Retinal pigment epithelial cell (primary cell): ENCODE results near the gene CELSR3.
A peak's percentile ranks its signal among the peaks of the same experiment; 100 is the strongest.

ENCODE experiments used
- DNase-seq: peaks from one replicate; pipeline ENCODE4 v3.0.0-alpha.2; 2010; ENCODE audit warnings: low read depth
- H3K4me3 ChIP-seq: 2 replicates; pipeline ENCODE4 v1.5.1; 2011; ENCODE audit warnings: mild to moderate bottlenecking, low read length, control low read depth, moderate library complexity
- TF ChIP-seq, protein P1 (sequence below): conservative IDR thresholded peaks from 2 replicates; pipeline ENCODE4 v1.5.1; 2011; ENCODE audit warnings: low read depth, low read length, control low read depth, inconsistent platforms

CELSR3 gene

DNA sequence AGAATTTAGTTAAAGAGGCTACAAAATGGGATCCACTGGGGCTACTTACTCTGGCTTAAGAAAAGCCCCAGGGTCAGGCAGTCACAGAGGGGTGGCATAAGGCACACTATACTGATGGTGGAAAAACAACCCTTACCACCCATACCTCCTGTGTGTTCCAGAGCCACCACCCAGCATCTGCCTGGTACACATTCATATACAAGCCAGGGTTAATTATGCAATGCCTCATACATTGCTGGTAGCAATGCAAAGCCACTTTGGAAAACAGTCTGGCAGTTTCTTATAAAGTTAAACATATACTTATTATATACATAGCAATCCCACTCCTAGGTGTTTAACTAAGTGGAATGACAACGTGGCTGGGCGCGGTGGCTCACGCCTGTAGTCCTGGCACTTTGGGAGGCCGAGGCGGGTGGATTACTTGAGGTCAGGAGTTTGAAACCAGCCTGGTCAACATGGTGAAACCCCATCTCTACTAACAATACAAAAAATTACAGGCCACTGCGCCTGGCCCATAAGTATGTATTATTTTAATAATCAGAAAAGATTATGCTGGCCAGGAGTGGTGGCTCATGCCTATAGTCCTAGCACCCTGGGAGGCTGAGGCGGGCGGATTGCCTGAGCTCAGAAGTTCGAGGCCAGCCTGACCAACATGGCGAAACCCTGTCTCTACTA, 38.2 kb upstream of the CELSR3 start:
- TF ChIP-seq, protein P1, sequence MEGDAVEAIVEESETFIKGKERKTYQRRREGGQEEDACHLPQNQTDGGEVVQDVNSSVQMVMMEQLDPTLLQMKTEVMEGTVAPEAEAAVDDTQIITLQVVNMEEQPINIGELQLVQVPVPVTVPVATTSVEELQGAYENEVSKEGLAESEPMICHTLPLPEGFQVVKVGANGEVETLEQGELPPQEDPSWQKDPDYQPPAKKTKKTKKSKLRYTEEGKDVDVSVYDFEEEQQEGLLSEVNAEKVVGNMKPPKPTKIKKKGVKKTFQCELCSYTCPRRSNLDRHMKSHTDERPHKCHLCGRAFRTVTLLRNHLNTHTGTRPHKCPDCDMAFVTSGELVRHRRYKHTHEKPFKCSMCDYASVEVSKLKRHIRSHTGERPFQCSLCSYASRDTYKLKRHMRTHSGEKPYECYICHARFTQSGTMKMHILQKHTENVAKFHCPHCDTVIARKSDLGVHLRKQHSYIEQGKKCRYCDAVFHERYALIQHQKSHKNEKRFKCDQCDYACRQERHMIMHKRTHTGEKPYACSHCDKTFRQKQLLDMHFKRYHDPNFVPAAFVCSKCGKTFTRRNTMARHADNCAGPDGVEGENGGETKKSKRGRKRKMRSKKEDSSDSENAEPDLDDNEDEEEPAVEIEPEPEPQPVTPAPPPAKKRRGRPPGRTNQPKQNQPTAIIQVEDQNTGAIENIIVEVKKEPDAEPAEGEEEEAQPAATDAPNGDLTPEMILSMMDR, result no peak
- no peak overlapping the region for H3K4me3 ChIP-seq

DNA sequence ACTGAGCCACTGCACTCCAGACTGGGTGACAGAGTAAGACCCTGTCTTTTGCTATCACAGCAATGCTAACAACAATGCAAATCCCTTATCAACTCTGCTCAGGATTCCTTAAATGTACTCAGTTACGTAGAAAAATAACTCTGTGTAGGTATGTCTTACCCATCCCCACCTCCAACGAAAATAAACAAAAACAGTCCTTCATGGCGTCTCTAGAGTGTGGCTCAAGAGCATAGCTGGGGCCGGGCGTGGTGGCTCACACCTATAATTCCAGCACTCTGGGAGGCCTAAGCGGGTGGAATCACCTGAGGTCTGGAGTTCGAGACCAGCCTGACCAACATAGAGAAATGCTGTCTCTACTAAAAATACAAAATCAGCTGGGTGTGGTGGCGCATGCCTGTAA, 36.2 kb upstream of the CELSR3 start:
- DNase-seq, result no peak
- TF ChIP-seq, protein P1, result no peak
- H3K4me3 ChIP-seq, result no peak overlapping the region

More for the DNA sequence above, 38.2 kb upstream of the CELSR3 start:
- no peak for DNase-seq

DNA sequence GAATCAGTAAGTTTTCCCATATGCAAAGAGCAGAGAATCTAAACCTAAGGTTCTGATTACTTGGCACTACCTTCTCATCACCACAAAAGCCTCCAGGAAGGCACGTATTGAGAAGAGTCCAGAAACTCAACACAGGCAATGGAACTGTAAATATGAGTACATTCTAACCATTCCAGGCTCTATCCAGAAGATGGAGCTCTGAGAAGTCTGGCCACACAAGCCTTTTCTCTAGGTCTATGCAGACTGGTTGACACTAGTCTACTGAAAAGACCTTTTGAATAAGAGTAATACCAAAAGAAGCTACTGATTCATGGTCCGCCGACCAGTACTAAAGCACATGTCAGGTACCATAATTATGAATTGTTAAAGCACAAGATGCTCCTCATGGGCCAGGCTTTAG, 35.3 kb upstream of the CELSR3 start:
- TF ChIP-seq, protein P1, result peak; percentile 2
- H3K4me3 ChIP-seq, result no peak overlapping the region
- no peak for DNase-seq

DNA sequence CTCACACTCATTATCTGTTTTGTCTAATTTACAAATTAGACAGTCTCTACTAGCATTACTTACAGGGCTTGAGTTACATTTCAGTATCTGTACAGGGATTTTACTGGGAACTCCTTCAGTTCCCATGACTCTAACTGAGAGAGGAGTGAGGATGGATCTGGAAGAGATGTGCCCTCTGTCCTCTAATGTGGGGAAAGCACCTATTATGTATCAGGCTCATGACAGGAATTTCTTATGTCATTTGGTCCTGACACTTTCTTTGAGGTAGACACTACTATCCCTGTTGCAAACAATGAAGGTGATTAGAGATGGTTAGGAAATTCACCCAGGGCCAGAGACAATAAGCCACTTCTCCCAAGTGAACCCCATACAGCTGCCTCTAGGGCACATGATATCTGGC, 33.9 kb upstream of the CELSR3 start:
- no peak overlapping the region for H3K4me3 ChIP-seq
- TF ChIP-seq, protein P1, result no peak
- DNase-seq, result no peak

DNA sequence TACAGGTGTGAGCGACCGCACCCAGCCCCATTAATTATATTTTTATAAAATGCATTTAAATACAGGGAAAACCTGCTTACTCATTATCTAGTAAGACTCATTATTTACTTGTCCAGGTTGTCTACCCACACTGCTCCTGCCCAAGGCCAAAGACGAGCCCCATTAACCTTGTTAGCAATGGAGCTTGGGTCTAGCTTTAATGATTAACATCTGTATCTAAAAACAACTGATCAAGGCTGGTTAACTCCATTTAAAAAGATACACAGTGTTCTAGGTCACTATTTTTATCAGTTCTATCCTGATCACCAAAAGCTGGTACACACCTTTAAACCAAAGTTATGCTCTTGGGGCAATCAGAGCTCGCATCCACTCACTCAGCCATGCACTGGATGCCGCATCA, 33.5 kb upstream of the CELSR3 start:
- H3K4me3 ChIP-seq, result no peak overlapping the region
- TF ChIP-seq, protein P1, result no peak
- no peak for DNase-seq

DNA sequence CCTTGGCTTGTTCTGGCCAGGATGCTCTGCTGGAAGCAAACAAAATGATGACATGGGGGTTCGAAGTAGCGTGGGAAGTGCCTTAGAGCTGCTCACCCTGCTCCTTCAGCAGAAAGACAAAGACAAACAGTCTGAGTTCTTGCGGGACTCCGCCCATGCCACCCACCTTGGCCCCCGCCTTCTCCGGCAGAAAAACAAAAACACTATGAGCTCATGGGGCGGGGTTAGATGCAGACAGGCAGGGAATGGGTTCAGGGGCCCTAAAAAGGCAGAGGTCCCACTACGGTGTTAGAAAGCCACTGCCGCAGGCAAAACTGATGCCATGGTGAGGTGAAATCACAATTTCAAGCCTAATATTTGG, 32.7 kb upstream of the CELSR3 start:
- DNase-seq, result no peak
- TF ChIP-seq, protein P1, result no peak
- H3K4me3 ChIP-seq, result no peak overlapping the region

DNA sequence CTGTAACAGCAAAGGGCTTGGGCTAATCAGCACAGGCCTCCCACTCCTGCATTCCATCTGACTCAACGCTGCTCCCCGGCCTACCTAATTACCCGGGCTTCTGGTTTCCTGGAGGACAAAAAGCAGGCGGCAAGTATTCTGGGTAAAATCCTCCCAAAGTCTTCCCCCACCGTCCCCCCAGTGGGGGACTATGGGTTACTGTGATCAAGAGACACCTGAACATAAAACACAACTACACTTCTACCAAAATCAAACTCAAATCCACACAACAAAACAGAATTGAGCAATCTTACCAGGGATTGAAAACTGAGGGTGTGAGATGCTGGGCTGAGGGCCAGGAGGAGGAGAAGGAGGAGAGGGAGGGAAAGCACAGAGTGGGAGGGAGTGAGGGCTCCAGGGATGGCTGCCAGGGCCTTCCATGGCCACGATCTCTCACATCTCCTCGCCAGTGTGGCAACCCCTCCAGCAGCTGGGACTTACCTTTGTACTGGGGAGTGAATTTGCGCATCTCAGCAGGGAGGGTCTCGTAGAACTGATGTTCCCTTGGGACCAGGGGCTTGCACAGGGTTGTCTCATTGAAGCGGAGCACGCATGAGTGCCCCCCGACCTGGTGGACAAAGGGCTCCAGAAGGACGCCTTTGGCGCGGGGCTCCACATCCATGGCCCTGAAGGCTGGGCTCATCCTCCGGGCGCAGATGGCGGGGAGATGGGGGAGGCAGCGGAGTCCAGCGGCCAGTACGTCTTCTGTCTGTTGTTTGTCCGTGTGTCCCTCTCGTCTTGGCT, 32.1 kb upstream of the CELSR3 start:
- TF ChIP-seq, protein P1, result no peak
- DNase-seq, result peak; percentile 59
- H3K4me3 ChIP-seq, result no peak overlapping the region
